ENCODE results near the gene ZNF391.

Gene ZNF391

DNA sequence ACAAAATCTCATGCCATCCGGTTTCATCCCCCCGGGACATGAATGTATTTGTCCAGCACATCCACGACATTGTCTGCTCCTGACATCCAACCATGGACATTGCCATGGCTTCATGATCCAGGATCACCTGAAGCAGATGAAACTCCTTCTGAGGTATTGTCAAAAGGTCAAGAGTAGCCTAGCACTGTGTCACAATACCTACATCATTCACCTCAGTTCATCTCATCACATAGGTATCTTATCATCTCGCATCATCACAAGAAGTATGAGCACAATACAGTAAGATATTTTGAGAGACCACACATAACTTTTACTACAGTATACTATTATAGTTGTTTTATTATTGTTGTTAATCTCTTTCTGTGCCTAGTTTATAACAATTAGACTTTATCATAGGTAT lies 50.8 kb downstream of the ZNF391 start:
- intact Hi-C loops (cut with DNase I; ENCODE audit: low total_unique reads), result no loop called here
- Histone ChIP-seq H3K27me3 (no peaks in the 10 kb centered on the region), H3K9me3 (peaks cover 3 to 27% (median 7%) of the 10 kb centered on the region in 3 donors), H3K27ac (no peak overlapping the region), H3K4me1 (no peaks in the 10 kb centered on the region), H3K36me3 (no peaks in the 10 kb centered on the region), H3K4me3 (no peak overlapping the region)
- no peak for DNase-seq
- TF ChIP-seq, protein P1, sequence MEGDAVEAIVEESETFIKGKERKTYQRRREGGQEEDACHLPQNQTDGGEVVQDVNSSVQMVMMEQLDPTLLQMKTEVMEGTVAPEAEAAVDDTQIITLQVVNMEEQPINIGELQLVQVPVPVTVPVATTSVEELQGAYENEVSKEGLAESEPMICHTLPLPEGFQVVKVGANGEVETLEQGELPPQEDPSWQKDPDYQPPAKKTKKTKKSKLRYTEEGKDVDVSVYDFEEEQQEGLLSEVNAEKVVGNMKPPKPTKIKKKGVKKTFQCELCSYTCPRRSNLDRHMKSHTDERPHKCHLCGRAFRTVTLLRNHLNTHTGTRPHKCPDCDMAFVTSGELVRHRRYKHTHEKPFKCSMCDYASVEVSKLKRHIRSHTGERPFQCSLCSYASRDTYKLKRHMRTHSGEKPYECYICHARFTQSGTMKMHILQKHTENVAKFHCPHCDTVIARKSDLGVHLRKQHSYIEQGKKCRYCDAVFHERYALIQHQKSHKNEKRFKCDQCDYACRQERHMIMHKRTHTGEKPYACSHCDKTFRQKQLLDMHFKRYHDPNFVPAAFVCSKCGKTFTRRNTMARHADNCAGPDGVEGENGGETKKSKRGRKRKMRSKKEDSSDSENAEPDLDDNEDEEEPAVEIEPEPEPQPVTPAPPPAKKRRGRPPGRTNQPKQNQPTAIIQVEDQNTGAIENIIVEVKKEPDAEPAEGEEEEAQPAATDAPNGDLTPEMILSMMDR (IDR thresholded peaks at IDR 0.05), result no peak

- no peaks in the 10 kb centered on the region for H3K4me1 ChIP-seq
- H3K27me3 ChIP-seq, result no peaks in the 10 kb centered on the region
- TF ChIP-seq, protein P1 (IDR thresholded peaks at IDR 0.05), result no peak
- intact Hi-C loops (cut with DNase I; ENCODE audit: low total_unique reads), result no loop called here
- H3K4me3 ChIP-seq, result no peak overlapping the region
- no peaks in the 10 kb centered on the region for H3K36me3 ChIP-seq
- peaks cover 3 to 36% (median 7%) of the 10 kb centered on the region in 3 donors for H3K9me3 ChIP-seq
- no peak for DNase-seq
- no peak overlapping the region for H3K27ac ChIP-seq
These were observed 52.4 kb downstream of the ZNF391 start for GRCh38 chr6:27441001-27441400.

DNA sequence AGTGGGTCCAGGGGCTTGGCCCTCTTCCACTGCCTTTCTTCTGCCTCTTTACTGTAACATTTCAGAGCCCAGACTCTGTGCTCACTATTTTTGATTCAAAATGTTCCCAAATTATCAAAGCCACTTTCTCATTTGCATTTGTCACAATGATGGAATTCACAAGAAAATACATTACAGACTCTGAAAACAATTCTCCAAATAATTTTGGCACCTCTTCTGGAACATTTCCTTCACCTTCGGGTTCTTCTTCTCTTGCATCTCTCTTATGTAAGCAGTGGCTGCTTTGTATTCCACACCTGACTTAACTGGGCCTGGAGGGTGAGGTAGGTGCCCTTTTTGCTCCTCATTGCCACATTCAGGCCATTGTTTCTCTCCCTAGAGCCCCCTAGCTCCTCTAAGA lies 54.4 kb downstream of the ZNF391 start:
- peaks cover 0 to 12% (median 4%) of the 10 kb centered on the region in 3 donors for H3K36me3 ChIP-seq
- no peaks in the 10 kb centered on the region for H3K27me3 ChIP-seq
- H3K4me1 ChIP-seq, result no peaks in the 10 kb centered on the region
- no peak overlapping the region for H3K4me3 ChIP-seq
- H3K27ac ChIP-seq, result no peak overlapping the region
- TF ChIP-seq, protein P1 (IDR thresholded peaks at IDR 0.05), result no peak
- H3K9me3 ChIP-seq, result peaks cover 3 to 44% (median 25%) of the 10 kb centered on the region in 3 donors
- DNase-seq, result no peak
- intact Hi-C loops (cut with DNase I; ENCODE audit: low total_unique reads), result no loop called here

DNA sequence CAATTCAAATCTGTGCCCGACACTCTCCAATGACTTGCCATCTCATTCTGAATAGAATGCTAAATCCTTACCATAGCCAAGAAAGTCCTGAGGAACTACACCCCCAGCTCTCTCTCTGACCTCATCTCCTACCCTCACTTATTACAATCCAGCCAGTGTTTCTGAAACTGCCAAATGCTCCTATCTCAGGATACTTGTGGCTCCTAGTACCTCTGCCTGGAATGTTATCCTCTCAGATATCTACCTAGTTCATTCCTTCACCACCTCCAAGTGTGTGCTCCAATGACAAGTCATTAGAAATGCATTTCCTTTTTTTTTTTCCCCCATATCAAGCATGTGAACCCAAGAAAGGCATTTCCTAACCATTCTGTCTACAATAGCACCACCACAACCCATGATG lies 59.9 kb downstream of the ZNF391 start:
- no peak for DNase-seq
- TF ChIP-seq, protein P1 (IDR thresholded peaks at IDR 0.05), result no peak
- intact Hi-C loops (cut with DNase I; ENCODE audit: low total_unique reads), result no loop called here
- peaks cover 35 to 67% (median 50%) of the 10 kb centered on the region in 3 donors for H3K36me3 ChIP-seq
- H3K4me1 ChIP-seq, result no peaks in the 10 kb centered on the region
- no peak overlapping the region for H3K27ac ChIP-seq
- H3K9me3 ChIP-seq, result peaks cover 4 to 87% (median 53%) of the 10 kb centered on the region in 3 donors
- no peaks in the 10 kb centered on the region for H3K27me3 ChIP-seq
- H3K4me3 ChIP-seq, result no peak overlapping the region

- TF ChIP-seq, protein P1 (IDR thresholded peaks at IDR 0.05), result no peak
- no peak for DNase-seq
- Histone ChIP-seq H3K4me1 (no peaks in the 10 kb centered on the region), H3K27ac (no peak overlapping the region), H3K36me3 (peaks cover 65 to 95% (median 84%) of the 10 kb centered on the region in 3 donors), H3K27me3 (no peaks in the 10 kb centered on the region), H3K9me3 (peaks cover 4 to 78% (median 52%) of the 10 kb centered on the region in 3 donors), H3K4me3 (no peak overlapping the region)
- intact Hi-C loops (cut with DNase I; ENCODE audit: low total_unique reads), result no loop called here
These were observed 63.3 kb downstream of the ZNF391 start for GRCh38 chr6:27451660-27452390.

Measured in tibial artery (tissue), 4 donors.